Liver (tissue), 3 donors: ENCODE results near the gene KIT.

ENCODE experiments used
- ATF3 ChIP-seq: IDR thresholded peaks from 2 replicates; pipeline ENCODE4 v1.6.1; 2016; ENCODE audit warnings: antibody characterized with exemption
- GABPA ChIP-seq, 2 donors: IDR thresholded peaks in 1 of 2; conservative IDR thresholded peaks in 1 of 2; 2 replicates each; pipeline ENCODE4 v1.6.1; 2016; ENCODE audit warnings: antibody characterized with exemption in 2 of 2, mild to moderate bottlenecking in 1 of 2, moderate library complexity in 1 of 2
- HNF4A ChIP-seq, 2 donors: conservative IDR thresholded peaks; 2 replicates each; pipeline ENCODE4 v1.6.1; 2016; ENCODE audit warnings: antibody characterized with exemption in 2 of 2, mild to moderate bottlenecking in 2 of 2
- JUND ChIP-seq, 2 donors: IDR thresholded peaks; 2 replicates each; pipeline ENCODE4 v1.6.1; 2016; ENCODE audit warnings: antibody characterized with exemption in 2 of 2
- RAD21 ChIP-seq, 2 donors: IDR thresholded peaks; 2 replicates each; pipeline ENCODE4 v1.6.1; 2016; ENCODE audit warnings: antibody characterized with exemption in 2 of 2, mild to moderate bottlenecking in 2 of 2
- REST ChIP-seq: IDR thresholded peaks from 2 replicates; pipeline ENCODE4 v1.6.1; 2016; ENCODE audit warnings: antibody characterized with exemption, mild to moderate bottlenecking
- RXRA ChIP-seq, 2 donors: IDR thresholded peaks; 2 replicates each; pipeline ENCODE4 v1.6.1; 2017 to 2018; ENCODE audit warnings: antibody characterized with exemption in 2 of 2, mild to moderate bottlenecking in 1 of 2
- TAF1 ChIP-seq: conservative IDR thresholded peaks from 2 replicates; pipeline ENCODE4 v1.6.1; 2016; ENCODE audit warnings: antibody characterized with exemption, mild to moderate bottlenecking
- YY1 ChIP-seq: IDR thresholded peaks from 2 replicates; pipeline ENCODE4 v1.6.1; 2016; ENCODE audit warnings: antibody characterized with exemption, mild to moderate bottlenecking
- TF ChIP-seq, protein P1 (sequence below): fragments of 150-350 bp; IDR thresholded peaks from 2 replicates; pipeline ENCODE4 v1.5.1; 2017; ENCODE audit warnings: improper control_type of control experiment, low read depth, low read length; ENCODE audit not compliant: missing input control
- TF ChIP-seq, protein P2 (sequence below): IDR thresholded peaks from 2 replicates; pipeline ENCODE4 v1.6.1; 2016; ENCODE audit warnings: antibody characterized with exemption
- TF ChIP-seq, protein P3 (sequence below): IDR thresholded peaks from 2 replicates; pipeline ENCODE4 v1.6.1; 2016; ENCODE audit warnings: antibody characterized with exemption
- donor health status: healthy.
- donor health status: healthy.

DNA sequence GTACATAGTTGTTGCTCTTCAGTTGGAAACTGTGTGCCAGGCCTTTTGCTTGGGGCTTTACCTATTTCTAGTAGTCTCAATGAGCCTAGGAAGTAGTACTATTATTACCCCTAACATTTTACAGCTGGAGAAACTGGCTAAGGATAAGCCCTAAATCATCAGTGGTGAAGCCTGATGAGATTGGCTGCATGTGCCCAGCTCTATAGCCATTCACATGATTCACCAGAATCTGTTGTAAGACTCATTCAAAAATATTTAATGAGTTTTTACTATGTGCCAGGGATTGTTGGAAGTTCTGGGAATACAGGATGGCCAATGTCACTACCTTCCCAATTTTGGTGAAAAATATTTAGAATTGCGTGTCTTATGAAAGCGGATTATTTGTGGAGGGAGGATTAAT is 2.8 kb downstream of the KIT start:
- TF ChIP-seq, protein P1, sequence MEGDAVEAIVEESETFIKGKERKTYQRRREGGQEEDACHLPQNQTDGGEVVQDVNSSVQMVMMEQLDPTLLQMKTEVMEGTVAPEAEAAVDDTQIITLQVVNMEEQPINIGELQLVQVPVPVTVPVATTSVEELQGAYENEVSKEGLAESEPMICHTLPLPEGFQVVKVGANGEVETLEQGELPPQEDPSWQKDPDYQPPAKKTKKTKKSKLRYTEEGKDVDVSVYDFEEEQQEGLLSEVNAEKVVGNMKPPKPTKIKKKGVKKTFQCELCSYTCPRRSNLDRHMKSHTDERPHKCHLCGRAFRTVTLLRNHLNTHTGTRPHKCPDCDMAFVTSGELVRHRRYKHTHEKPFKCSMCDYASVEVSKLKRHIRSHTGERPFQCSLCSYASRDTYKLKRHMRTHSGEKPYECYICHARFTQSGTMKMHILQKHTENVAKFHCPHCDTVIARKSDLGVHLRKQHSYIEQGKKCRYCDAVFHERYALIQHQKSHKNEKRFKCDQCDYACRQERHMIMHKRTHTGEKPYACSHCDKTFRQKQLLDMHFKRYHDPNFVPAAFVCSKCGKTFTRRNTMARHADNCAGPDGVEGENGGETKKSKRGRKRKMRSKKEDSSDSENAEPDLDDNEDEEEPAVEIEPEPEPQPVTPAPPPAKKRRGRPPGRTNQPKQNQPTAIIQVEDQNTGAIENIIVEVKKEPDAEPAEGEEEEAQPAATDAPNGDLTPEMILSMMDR = no peak
- TF ChIP-seq ATF3 (no peak), REST (no peak), JUND (IDR thresholded peaks at IDR 0.05) (no peak), RXRA (IDR thresholded peaks at IDR 0.05) (no peak), TAF1 (no peak), YY1 (no peak), HNF4A (conservative IDR thresholded peaks at IDR 0.05) (no peak), RAD21 (IDR thresholded peaks at IDR 0.05) (no peak), GABPA (IDR thresholded peaks at IDR 0.05 in 1 of 2, conservative IDR thresholded peaks at IDR 0.05 in 1 of 2) (no peak)
- TF ChIP-seq, protein P2, sequence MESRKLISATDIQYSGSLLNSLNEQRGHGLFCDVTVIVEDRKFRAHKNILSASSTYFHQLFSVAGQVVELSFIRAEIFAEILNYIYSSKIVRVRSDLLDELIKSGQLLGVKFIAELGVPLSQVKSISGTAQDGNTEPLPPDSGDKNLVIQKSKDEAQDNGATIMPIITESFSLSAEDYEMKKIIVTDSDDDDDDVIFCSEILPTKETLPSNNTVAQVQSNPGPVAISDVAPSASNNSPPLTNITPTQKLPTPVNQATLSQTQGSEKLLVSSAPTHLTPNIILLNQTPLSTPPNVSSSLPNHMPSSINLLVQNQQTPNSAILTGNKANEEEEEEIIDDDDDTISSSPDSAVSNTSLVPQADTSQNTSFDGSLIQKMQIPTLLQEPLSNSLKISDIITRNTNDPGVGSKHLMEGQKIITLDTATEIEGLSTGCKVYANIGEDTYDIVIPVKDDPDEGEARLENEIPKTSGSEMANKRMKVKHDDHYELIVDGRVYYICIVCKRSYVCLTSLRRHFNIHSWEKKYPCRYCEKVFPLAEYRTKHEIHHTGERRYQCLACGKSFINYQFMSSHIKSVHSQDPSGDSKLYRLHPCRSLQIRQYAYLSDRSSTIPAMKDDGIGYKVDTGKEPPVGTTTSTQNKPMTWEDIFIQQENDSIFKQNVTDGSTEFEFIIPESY = no peak
- TF ChIP-seq, protein P3, sequence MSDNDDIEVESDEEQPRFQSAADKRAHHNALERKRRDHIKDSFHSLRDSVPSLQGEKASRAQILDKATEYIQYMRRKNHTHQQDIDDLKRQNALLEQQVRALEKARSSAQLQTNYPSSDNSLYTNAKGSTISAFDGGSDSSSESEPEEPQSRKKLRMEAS = no peak
